GM23338 (cell line): Measurements from ENCODE around the gene S1PR3. TPM values are rescaled to one million over a fixed set of nuclear protein-coding genes. Genes with fewer than 3 reads are reported as not detected.

Source experiments
- ATAC-seq: fragments of 200-7000 bp; cut with Tn5 transposase; 3 replicates; pipeline ENCODE4 v1.9.1; 2020
- DNase-seq: peaks from one replicate; pipeline ENCODE4 v3.0.0-alpha.2; 2015; ENCODE audit warnings: low spot score
- H2AFZ ChIP-seq: fragments of 200-600 bp; sonication (generic); 2 replicates; pipeline ENCODE4 v1.8.0; 2016; ENCODE audit warnings: antibody characterized with exemption, mild to moderate bottlenecking, moderate library complexity
- H3F3A ChIP-seq: fragments of 200-600 bp; sonication (generic); replicated peaks from 2 replicates; pipeline ENCODE4 v1.8.0; 2017; ENCODE audit warnings: antibody characterized with exemption, mixed run types, low read depth
- H3K27ac ChIP-seq: fragments of 200-600 bp; sonication (generic); 2 replicates; pipeline ENCODE4 v1.6.1; 2016; ENCODE audit warnings: low read depth
- H3K27me3 ChIP-seq: fragments of 200-600 bp; sonication (generic); 2 replicates; pipeline ENCODE4 v1.8.0; 2016; ENCODE audit warnings: mild to moderate bottlenecking, mixed run types, moderate library complexity; ENCODE audit not compliant: insufficient read depth
- H3K36me3 ChIP-seq: fragments of 200-600 bp; sonication (generic); 2 replicates; pipeline ENCODE4 v1.8.0; 2016; ENCODE audit warnings: mild to moderate bottlenecking; ENCODE audit not compliant: insufficient read depth
- H3K4me1 ChIP-seq: fragments of 200-600 bp; sonication (generic); 2 replicates; pipeline ENCODE4 v1.8.0; 2016; ENCODE audit warnings: mild to moderate bottlenecking, moderate library complexity; ENCODE audit not compliant: insufficient read depth
- H3K4me2 ChIP-seq: fragments of 200-600 bp; sonication (generic); 2 replicates; pipeline ENCODE4 v1.7.1; 2017; ENCODE audit warnings: mixed run types
- H3K4me3 ChIP-seq: fragments of 200-600 bp; sonication (generic); 2 replicates; pipeline ENCODE4 v1.6.1; 2016; ENCODE audit warnings: mixed run types
- H3K79me2 ChIP-seq: fragments of 200-600 bp; sonication (generic); replicated peaks from 2 replicates; pipeline ENCODE4 v1.8.0; 2017; ENCODE audit warnings: mild to moderate bottlenecking; ENCODE audit not compliant: insufficient read depth
- H3K9me2 ChIP-seq: fragments of 200-600 bp; sonication (generic); 2 replicates; pipeline ENCODE4 v1.8.0; 2017; ENCODE audit not compliant: insufficient read depth
- H4K20me1 ChIP-seq: fragments of 200-600 bp; sonication (generic); replicated peaks from 2 replicates; pipeline ENCODE4 v1.8.0; 2017; ENCODE audit warnings: mild to moderate bottlenecking; ENCODE audit not compliant: insufficient read depth
- H3K27ac Mint-ChIP-seq: 2 replicates; pipeline ENCODE4 v1.8.0; 2020; ENCODE audit warnings: inconsistent platforms, mild to moderate bottlenecking, moderate library complexity, mixed read lengths
- H3K27me3 Mint-ChIP-seq: 3 replicates; pipeline ENCODE4 v1.8.0; 2022; ENCODE audit warnings: low read depth, mild to moderate bottlenecking, moderate library complexity, mixed read lengths, inconsistent platforms; ENCODE audit not compliant: insufficient read depth, poor library complexity
- H3K36me3 Mint-ChIP-seq: 3 replicates; pipeline ENCODE4 v1.8.0; 2021; ENCODE audit warnings: low read depth, mild to moderate bottlenecking, inconsistent platforms, moderate library complexity, mixed read lengths
- H3K4me1 Mint-ChIP-seq: 3 replicates; pipeline ENCODE4 v1.8.0; 2020; ENCODE audit warnings: mild to moderate bottlenecking, inconsistent platforms, mixed read lengths
- H3K4me3 Mint-ChIP-seq: 3 replicates; pipeline ENCODE4 v1.8.0; 2021; ENCODE audit warnings: moderate library complexity, mild to moderate bottlenecking, inconsistent platforms, mixed read lengths
- H3K9me3 Mint-ChIP-seq: 3 replicates; pipeline ENCODE4 v1.8.0; 2020; ENCODE audit warnings: moderate library complexity, mild to moderate bottlenecking, inconsistent platforms, mixed read lengths
- CREB1 ChIP-seq: fragments of 250-450 bp; sonication (Bioruptor Pico); IDR thresholded peaks from 2 replicates; pipeline ENCODE4 v1.5.0; 2020; ENCODE audit warnings: low read depth, mild to moderate bottlenecking, moderate library complexity
- CTCF ChIP-seq, 2 experiments: fragments of 200-600 bp in 1 of 2; sonication (generic) in 1 of 2; conservative IDR thresholded peaks; 2 replicates each; pipeline versions ENCODE4 v1.5.1 to v1.6.1; 2016 to 2017; ENCODE audit warnings: antibody characterized with exemption in 2 of 2, low read depth in 2 of 2, mild to moderate bottlenecking in 2 of 2, moderate library complexity in 1 of 2
- EZH2 ChIP-seq: fragments of 200-600 bp; sonication (generic); IDR thresholded peaks from one replicate; pipeline ENCODE4 v1.8.0; 2017; ENCODE audit warnings: antibody characterized with exemption, mild to moderate bottlenecking, low read depth; ENCODE audit not compliant: unreplicated experiment
- EZH2phosphoT487 ChIP-seq: fragments of 200-600 bp; sonication (generic); IDR thresholded peaks from one replicate; pipeline ENCODE4 v1.8.1; 2018; ENCODE audit warnings: antibody characterized with exemption; ENCODE audit not compliant: unreplicated experiment
- JUNB ChIP-seq: IDR thresholded peaks from one replicate; pipeline ENCODE4 v1.6.1; 2016; ENCODE audit warnings: antibody characterized with exemption; ENCODE audit not compliant: unreplicated experiment
- NANOG ChIP-seq: IDR thresholded peaks from 2 replicates; pipeline ENCODE4 v1.6.1; 2016; ENCODE audit warnings: antibody characterized with exemption, borderline replicate concordance
- POLR2AphosphoS5 ChIP-seq: IDR thresholded peaks from 2 replicates; pipeline ENCODE4 v1.6.1; 2016; ENCODE audit warnings: antibody characterized with exemption, low read depth
- REST ChIP-seq: IDR thresholded peaks from one replicate; pipeline ENCODE4 v1.6.1; 2018; ENCODE audit warnings: antibody characterized with exemption; ENCODE audit not compliant: unreplicated experiment
- STAT1 ChIP-seq: IDR thresholded peaks from one replicate; pipeline ENCODE4 v1.6.1; 2016; ENCODE audit warnings: antibody characterized with exemption; ENCODE audit not compliant: unreplicated experiment
- ZNF114 ChIP-seq: fragments of 250-450 bp; sonication (Bioruptor Pico); IDR thresholded peaks from 2 replicates; pipeline ENCODE4 v1.5.0; 2020; ENCODE audit warnings: mild to moderate bottlenecking, moderate library complexity
- ZNF331 ChIP-seq: fragments of 250-450 bp; sonication (Bioruptor Pico); IDR thresholded peaks from 2 replicates; pipeline ENCODE4 v1.5.0; 2020; ENCODE audit warnings: low read depth, mild to moderate bottlenecking, moderate library complexity
- polyA plus RNA-seq: library from polyadenylated mRNA; unstranded; fragments of >200 nt; fragmentation: Nextera tagmentation; extraction: Ambion mirVana; gene quantifications from 2 replicates; pipeline ENCODE4 v1.2.1, GENCODE V29; 2016
- total RNA-seq: library from RNA; depleted of rRNA; stranded (reverse); fragments of >200 nt; shearing (Covaris generic); gene quantifications from 2 replicates; pipeline ENCODE4 v1.2.3, GENCODE V29; 2014
- TF ChIP-seq, protein P1 (sequence below): fragments of 250-450 bp; sonication (Bioruptor Pico); IDR thresholded peaks from 2 replicates; pipeline ENCODE4 v1.5.0; 2020; ENCODE audit warnings: mild to moderate bottlenecking, moderate library complexity
- TF ChIP-seq, protein P2 (sequence below): IDR thresholded peaks from 2 replicates; pipeline ENCODE4 v1.6.1; 2016; ENCODE audit warnings: antibody characterized with exemption

Gene S1PR3
- total and polyA plus RNA-seq, 2 experiments from 2014 or later, result 2.1 to 7.6 TPM

DNA sequence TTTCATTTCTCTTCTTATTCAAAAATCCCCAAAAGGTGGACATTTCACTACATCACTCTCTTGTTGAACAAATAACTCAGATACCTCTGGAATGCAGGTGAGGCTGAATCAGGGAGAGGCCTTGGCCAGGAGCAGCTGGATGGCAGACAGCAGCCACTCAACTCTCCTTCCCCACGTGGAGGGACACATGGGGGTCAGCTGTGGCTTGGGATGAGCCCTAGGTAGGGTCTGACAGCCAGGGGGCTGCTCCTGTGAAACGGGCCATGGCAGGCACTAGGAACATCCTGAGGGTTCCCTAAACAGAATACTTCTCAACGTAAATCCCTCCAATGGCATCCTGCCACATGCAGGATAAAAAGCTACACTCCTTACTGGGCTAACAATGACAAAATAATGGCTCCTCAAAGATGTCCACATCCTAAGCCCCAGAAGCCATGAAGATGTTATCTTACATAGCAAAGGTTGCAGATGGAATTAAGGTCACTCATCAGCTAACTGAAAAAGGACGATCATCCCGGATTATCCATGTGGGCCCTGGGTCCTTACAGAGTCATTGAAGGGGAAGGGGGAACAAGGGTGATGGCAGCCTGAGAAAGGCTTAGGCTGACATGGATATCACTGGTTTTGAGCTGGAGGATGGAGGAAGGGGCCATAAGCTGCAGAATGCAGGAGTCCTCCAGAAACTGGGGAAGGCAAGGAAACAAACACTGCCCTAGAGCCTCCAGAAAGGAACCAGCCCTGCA is 31.4 kb upstream of the S1PR3 start:
- no peak for ATAC-seq
- H3K9me2 ChIP-seq, result no peaks in the 10 kb centered on the region

More for the DNA sequence above, 31.4 kb upstream of the S1PR3 start:
- Mint-ChIP-seq H3K27me3 (peaks cover under 1% of the 10 kb centered on the region), H3K27ac (no peak overlapping the region), H3K4me1 (peaks cover 13% of the 10 kb centered on the region), H3K4me3 (no peak overlapping the region), H3K9me3 (peaks cover 3% of the 10 kb centered on the region; the same call in 1 of the 3 replicates), H3K36me3 (no peaks in the 10 kb centered on the region)
- DNase-seq, result no peak
- TF ChIP-seq NANOG, result no peak
- TF ChIP-seq EZH2phosphoT487, result no peak
- no peak for TF ChIP-seq CREB1 (CRISPR knock-in tag)
- no peak for TF ChIP-seq EZH2
- TF ChIP-seq STAT1, result no peak
- TF ChIP-seq POLR2AphosphoS5, result no peak
- no peak for TF ChIP-seq JUNB
- TF ChIP-seq ZNF331 (CRISPR knock-in tag), result no peak
- TF ChIP-seq, protein P1, sequence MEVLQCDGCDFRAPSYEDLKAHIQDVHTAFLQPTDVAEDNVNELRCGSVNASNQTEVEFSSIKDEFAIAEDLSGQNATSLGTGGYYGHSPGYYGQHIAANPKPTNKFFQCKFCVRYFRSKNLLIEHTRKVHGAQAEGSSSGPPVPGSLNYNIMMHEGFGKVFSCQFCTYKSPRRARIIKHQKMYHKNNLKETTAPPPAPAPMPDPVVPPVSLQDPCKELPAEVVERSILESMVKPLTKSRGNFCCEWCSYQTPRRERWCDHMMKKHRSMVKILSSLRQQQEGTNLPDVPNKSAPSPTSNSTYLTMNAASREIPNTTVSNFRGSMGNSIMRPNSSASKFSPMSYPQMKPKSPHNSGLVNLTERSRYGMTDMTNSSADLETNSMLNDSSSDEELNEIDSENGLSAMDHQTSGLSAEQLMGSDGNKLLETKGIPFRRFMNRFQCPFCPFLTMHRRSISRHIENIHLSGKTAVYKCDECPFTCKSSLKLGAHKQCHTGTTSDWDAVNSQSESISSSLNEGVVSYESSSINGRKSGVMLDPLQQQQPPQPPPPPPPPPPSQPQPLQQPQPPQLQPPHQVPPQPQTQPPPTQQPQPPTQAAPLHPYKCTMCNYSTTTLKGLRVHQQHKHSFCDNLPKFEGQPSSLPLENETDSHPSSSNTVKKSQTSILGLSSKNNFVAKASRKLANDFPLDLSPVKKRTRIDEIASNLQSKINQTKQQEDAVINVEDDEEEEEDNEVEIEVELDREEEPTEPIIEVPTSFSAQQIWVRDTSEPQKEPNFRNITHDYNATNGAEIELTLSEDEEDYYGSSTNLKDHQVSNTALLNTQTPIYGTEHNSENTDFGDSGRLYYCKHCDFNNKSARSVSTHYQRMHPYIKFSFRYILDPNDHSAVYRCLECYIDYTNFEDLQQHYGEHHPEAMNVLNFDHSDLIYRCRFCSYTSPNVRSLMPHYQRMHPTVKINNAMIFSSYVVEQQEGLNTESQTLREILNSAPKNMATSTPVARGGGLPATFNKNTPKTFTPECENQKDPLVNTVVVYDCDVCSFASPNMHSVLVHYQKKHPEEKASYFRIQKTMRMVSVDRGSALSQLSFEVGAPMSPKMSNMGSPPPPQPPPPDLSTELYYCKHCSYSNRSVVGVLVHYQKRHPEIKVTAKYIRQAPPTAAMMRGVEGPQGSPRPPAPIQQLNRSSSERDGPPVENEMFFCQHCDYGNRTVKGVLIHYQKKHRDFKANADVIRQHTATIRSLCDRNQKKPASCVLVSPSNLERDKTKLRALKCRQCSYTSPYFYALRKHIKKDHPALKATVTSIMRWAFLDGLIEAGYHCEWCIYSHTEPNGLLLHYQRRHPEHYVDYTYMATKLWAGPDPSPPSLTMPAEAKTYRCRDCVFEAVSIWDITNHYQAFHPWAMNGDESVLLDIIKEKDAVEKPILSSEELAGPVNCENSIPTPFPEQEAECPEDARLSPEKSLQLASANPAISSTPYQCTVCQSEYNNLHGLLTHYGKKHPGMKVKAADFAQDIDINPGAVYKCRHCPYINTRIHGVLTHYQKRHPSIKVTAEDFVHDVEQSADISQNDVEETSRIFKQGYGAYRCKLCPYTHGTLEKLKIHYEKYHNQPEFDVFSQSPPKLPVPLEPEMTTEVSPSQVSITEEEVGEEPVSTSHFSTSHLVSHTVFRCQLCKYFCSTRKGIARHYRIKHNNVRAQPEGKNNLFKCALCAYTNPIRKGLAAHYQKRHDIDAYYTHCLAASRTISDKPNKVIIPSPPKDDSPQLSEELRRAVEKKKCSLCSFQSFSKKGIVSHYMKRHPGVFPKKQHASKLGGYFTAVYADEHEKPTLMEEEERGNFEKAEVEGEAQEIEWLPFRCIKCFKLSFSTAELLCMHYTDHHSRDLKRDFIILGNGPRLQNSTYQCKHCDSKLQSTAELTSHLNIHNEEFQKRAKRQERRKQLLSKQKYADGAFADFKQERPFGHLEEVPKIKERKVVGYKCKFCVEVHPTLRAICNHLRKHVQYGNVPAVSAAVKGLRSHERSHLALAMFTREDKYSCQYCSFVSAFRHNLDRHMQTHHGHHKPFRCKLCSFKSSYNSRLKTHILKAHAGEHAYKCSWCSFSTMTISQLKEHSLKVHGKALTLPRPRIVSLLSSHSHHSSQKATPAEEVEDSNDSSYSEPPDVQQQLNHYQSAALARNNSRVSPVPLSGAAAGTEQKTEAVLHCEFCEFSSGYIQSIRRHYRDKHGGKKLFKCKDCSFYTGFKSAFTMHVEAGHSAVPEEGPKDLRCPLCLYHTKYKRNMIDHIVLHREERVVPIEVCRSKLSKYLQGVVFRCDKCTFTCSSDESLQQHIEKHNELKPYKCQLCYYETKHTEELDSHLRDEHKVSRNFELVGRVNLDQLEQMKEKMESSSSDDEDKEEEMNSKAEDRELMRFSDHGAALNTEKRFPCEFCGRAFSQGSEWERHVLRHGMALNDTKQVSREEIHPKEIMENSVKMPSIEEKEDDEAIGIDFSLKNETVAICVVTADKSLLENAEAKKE (CRISPR knock-in tag), result no peak
- no peak for TF ChIP-seq CTCF (conservative IDR thresholded peaks at IDR 0.05; ENCODE audit: low read depth in 2 of 2)
- TF ChIP-seq, protein P2, sequence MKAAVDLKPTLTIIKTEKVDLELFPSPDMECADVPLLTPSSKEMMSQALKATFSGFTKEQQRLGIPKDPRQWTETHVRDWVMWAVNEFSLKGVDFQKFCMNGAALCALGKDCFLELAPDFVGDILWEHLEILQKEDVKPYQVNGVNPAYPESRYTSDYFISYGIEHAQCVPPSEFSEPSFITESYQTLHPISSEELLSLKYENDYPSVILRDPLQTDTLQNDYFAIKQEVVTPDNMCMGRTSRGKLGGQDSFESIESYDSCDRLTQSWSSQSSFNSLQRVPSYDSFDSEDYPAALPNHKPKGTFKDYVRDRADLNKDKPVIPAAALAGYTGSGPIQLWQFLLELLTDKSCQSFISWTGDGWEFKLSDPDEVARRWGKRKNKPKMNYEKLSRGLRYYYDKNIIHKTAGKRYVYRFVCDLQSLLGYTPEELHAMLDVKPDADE, result no peak
- TF ChIP-seq REST, result no peak
- no peak for TF ChIP-seq ZNF114 (CRISPR knock-in tag)
- Histone ChIP-seq H3K27ac (no peak overlapping the region), H3K4me2 (no peak overlapping the region), H3K79me2 (no peaks in the 10 kb centered on the region), H2AFZ (no peak overlapping the region), H3K4me3 (no peak overlapping the region), H3F3A (no peaks in the 10 kb centered on the region), H4K20me1 (no peaks in the 10 kb centered on the region), H3K4me1 (peaks cover 6% of the 10 kb centered on the region; the same call in 1 of the 2 replicates), H3K27me3 (no peaks in the 10 kb centered on the region), H3K36me3 (no peaks in the 10 kb centered on the region)
